HL-60 (cell line): ENCODE measurements around the gene AK4.
A peak's percentile ranks its signal among the peaks of the same experiment; 100 is the strongest.

Source experiments
- POLR2AphosphoS5 ChIP-seq: IDR thresholded peaks from 2 replicates; pipeline ENCODE4 v1.6.1; 2012; ENCODE audit warnings: low read depth
- REST ChIP-seq: IDR thresholded peaks from 2 replicates; pipeline ENCODE4 v1.6.1; 2012; ENCODE audit warnings: low read depth; ENCODE audit not compliant: insufficient replicate concordance
- TF ChIP-seq, protein P1 (sequence below): IDR thresholded peaks from one replicate; pipeline ENCODE4 v1.5.1; 2011; ENCODE audit warnings: low read length, control low read depth, inconsistent platforms; ENCODE audit not compliant: insufficient read depth

- TF ChIP-seq, protein P1, sequence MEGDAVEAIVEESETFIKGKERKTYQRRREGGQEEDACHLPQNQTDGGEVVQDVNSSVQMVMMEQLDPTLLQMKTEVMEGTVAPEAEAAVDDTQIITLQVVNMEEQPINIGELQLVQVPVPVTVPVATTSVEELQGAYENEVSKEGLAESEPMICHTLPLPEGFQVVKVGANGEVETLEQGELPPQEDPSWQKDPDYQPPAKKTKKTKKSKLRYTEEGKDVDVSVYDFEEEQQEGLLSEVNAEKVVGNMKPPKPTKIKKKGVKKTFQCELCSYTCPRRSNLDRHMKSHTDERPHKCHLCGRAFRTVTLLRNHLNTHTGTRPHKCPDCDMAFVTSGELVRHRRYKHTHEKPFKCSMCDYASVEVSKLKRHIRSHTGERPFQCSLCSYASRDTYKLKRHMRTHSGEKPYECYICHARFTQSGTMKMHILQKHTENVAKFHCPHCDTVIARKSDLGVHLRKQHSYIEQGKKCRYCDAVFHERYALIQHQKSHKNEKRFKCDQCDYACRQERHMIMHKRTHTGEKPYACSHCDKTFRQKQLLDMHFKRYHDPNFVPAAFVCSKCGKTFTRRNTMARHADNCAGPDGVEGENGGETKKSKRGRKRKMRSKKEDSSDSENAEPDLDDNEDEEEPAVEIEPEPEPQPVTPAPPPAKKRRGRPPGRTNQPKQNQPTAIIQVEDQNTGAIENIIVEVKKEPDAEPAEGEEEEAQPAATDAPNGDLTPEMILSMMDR = no peak
- peak; percentile 76 for TF ChIP-seq POLR2AphosphoS5
- no peak for TF ChIP-seq REST
Measured at GRCh38 chr1:65174585-65174984, 26.6 kb downstream of the AK4 start.
